Nephron (organoid): ENCODE measurements around the gene ELF3.

Source experiments
- H3K27ac Mint-ChIP-seq, 3 experiments: 2 replicates each; pipeline ENCODE4 v1.8.0; 2020; ENCODE audit warnings: mixed read lengths in 3 of 3, mild to moderate bottlenecking in 2 of 3, moderate library complexity in 1 of 3
- H3K27me3 Mint-ChIP-seq: 2 replicates; pipeline ENCODE4 v1.8.0; 2021; ENCODE audit warnings: low read depth, mild to moderate bottlenecking, moderate library complexity, mixed read lengths
- H3K36me3 Mint-ChIP-seq: 2 replicates; pipeline ENCODE4 v1.8.0; 2020; ENCODE audit warnings: low read depth, mixed read lengths
- H3K4me1 Mint-ChIP-seq: 2 replicates; pipeline ENCODE4 v1.8.0; 2020; ENCODE audit warnings: mixed read lengths
- H3K4me3 Mint-ChIP-seq, 3 experiments: 2 replicates each; pipeline ENCODE4 v1.8.0; 2020; ENCODE audit warnings: mild to moderate bottlenecking in 3 of 3, mixed read lengths in 3 of 3, moderate library complexity in 2 of 3
- H3K9me3 Mint-ChIP-seq: 2 replicates; pipeline ENCODE4 v1.8.0; 2020; ENCODE audit warnings: mixed read lengths
- TF ChIP-seq, protein P1 (sequence below), 3 experiments: fragments of 200-600 bp; sonication (generic); IDR thresholded peaks; one replicate each; pipeline ENCODE4 v1.5.0; 2021; ENCODE audit warnings: antibody characterized with exemption in 3 of 3; ENCODE audit not compliant: unreplicated experiment in 3 of 3

Gene ELF3

DNA sequence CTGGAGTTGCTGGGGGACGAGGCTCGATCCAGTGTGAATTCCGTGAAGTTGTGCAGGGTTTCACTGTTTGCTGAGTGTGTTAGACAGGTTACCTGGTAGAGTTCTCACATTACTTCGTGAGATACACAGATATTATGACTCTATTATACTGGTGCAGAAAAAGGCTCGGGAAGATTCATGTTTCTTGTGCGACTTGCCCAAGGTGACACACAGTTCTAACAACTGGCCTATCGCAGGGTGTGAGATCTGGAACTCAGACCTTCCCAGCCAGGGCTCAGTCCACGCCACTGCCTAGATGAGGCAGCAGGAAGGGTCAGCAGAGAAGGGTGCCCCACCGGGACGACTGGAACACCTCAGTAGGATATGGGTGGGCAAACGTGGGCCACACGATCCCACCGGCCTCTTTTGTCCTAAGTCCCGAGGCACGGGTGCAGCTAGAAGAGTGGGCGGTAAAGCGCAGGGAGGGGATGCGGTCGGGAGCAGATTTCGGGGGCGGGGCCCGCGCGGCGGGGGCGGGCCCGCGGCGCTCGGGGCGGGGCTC, 28.2 kb upstream of the ELF3 start:
- H3K36me3 Mint-ChIP-seq: peaks cover 5% of the 10 kb centered on the region
- H3K4me3 Mint-ChIP-seq: peak overlapping the region; percentile 93 to 98 (median 94)
- TF ChIP-seq, protein P1, sequence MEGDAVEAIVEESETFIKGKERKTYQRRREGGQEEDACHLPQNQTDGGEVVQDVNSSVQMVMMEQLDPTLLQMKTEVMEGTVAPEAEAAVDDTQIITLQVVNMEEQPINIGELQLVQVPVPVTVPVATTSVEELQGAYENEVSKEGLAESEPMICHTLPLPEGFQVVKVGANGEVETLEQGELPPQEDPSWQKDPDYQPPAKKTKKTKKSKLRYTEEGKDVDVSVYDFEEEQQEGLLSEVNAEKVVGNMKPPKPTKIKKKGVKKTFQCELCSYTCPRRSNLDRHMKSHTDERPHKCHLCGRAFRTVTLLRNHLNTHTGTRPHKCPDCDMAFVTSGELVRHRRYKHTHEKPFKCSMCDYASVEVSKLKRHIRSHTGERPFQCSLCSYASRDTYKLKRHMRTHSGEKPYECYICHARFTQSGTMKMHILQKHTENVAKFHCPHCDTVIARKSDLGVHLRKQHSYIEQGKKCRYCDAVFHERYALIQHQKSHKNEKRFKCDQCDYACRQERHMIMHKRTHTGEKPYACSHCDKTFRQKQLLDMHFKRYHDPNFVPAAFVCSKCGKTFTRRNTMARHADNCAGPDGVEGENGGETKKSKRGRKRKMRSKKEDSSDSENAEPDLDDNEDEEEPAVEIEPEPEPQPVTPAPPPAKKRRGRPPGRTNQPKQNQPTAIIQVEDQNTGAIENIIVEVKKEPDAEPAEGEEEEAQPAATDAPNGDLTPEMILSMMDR (IDR thresholded peaks at IDR 0.05; ENCODE audit: unreplicated experiment in 3 of 3): no peak
- peaks cover 11% of the 10 kb centered on the region for H3K4me1 Mint-ChIP-seq
- H3K27ac Mint-ChIP-seq: peak overlapping the region; percentile 67 to 100 (median 99)
- no peaks in the 10 kb centered on the region for H3K9me3 Mint-ChIP-seq
- H3K27me3 Mint-ChIP-seq: no peaks in the 10 kb centered on the region

DNA sequence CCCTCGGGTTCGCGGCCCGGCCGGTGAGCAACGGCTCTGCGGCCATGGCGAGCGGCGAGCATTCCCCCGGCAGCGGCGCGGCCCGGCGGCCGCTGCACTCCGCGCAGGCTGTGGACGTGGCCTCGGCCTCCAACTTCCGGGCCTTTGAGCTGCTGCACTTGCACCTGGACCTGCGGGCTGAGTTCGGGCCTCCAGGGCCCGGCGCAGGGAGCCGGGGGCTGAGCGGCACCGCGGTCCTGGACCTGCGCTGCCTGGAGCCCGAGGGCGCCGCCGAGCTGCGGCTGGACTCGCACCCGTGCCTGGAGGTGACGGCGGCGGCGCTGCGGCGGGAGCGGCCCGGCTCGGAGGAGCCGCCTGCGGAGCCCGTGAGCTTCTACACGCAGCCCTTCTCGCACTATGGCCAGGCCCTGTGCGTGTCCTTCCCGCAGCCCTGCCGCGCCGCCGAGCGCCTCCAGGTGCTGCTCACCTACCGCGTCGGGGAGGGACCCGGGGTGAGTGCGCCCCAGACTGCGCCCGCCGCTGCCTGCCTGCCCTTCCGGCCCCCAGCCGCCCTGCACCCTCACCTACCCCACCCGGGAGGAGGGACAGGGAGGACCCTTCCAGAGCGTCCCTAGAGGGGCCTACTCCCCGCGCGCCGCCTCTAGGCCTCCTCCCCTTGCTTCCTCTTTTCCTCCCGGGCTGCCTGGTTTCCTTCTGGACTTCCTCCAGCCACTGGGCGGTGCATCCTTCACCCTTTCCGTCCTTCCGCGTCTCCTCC, 27.6 kb upstream of the ELF3 start, which contains the start of gene RNPEP:
RNPEP (plus strand) TSS at position 26 of the 757 bp plus-strand sequence; CDS start at position 45, 19 bp downstream.
- H3K27me3 Mint-ChIP-seq: no peaks in the 10 kb centered on the region
- peaks cover 13% of the 10 kb centered on the region for H3K4me1 Mint-ChIP-seq
- H3K36me3 Mint-ChIP-seq: peaks cover 5% of the 10 kb centered on the region
- peak within 1 kb of the TSS; percentile 95 to 99 (median 98) for H3K4me3 Mint-ChIP-seq
- TF ChIP-seq, protein P1 (IDR thresholded peaks at IDR 0.05; ENCODE audit: unreplicated experiment in 3 of 3): peak in 2 of 3 experiments; percentile 9 to 24
- no peaks in the 10 kb centered on the region for H3K9me3 Mint-ChIP-seq
- H3K27ac Mint-ChIP-seq: peak within 1 kb of the TSS; percentile 78 to 100 (median 99)

DNA sequence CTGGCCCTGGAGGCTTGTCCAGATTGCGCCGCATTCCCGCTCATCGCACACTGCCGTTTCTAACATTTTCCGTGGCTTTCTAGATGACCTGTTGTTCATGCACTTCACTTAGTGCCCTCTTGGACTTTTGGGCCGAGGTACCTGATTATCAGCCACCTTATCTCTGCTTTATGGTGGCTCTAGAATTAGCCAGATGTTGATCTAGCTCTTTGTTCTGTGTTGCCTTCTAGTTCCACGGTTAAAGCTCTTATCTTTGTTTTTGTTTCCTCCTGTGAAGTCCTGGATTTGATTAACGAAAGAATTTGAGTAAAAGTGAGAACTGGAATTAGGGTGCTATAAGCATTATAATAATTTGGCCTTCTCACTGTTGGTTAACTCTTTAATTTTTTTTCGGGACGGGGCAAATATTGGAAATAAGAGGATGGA, 27.0 kb upstream of the ELF3 start:
- Mint-ChIP-seq H3K36me3 (peaks cover 5% of the 10 kb centered on the region), H3K4me1 (peaks cover 13% of the 10 kb centered on the region), H3K27me3 (no peaks in the 10 kb centered on the region), H3K27ac (peak overlapping the region; percentile 78 to 97 (median 96)), H3K4me3 (peak overlapping the region; percentile 95 to 99 (median 98)), H3K9me3 (no peaks in the 10 kb centered on the region)
- TF ChIP-seq, protein P1 (IDR thresholded peaks at IDR 0.05; ENCODE audit: unreplicated experiment in 3 of 3): no peak

DNA sequence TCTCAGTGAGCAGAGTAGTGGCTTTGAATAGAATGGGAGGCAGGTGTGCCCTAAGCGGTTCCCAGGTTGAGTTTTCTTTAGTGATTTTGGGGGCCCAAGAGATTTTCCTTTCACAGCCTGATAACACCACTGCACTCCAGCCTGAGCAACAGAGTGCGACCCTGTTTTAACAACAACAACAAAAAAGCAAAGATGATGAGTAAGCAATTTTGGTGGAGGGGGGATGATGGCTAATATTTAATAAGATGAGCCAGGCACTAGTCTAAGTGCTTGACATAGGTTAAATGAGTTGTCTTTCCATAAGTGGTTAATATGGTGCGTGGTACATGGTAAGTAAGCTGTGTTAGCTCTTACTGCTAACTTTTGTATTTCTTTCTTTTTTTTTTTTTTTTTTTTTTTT, 25.9 kb upstream of the ELF3 start:
- Mint-ChIP-seq H3K27me3 (no peaks in the 10 kb centered on the region), H3K4me1 (peaks cover 13% of the 10 kb centered on the region), H3K27ac (no peak overlapping the region), H3K4me3 (peak overlapping the region; percentile 95 to 99 (median 98)), H3K36me3 (peaks cover 10% of the 10 kb centered on the region), H3K9me3 (no peaks in the 10 kb centered on the region)
- TF ChIP-seq, protein P1 (IDR thresholded peaks at IDR 0.05; ENCODE audit: unreplicated experiment in 3 of 3): no peak

DNA sequence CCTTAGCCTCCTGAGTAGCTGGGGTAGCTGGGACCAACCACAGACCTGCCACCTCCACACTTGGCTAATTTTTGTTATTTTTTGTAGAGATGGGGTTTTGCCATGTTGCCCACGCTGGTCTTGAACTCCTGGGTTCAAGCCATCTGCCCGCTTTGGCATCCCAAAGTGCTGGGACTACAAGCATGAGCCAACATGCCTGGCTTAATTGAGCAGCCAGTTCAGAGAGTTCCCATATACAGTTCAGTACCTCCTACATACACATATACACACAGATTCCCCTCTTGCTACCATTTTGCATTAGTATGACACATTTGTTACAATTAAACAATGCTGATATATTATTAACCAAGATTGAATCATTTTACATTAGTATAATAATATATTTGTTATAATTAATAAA, 25.0 kb upstream of the ELF3 start:
- TF ChIP-seq, protein P1 (IDR thresholded peaks at IDR 0.05; ENCODE audit: unreplicated experiment in 3 of 3): no peak
- no peaks in the 10 kb centered on the region for H3K27me3 Mint-ChIP-seq
- no peak overlapping the region for H3K27ac Mint-ChIP-seq
- H3K4me1 Mint-ChIP-seq: peaks cover 13% of the 10 kb centered on the region
- H3K4me3 Mint-ChIP-seq: peak overlapping the region; percentile 51 to 59 (median 54)
- peaks cover 18% of the 10 kb centered on the region for H3K36me3 Mint-ChIP-seq
- no peaks in the 10 kb centered on the region for H3K9me3 Mint-ChIP-seq
